Measurements from ENCODE around the gene SUPT20H. TPM values are rescaled to one million over a fixed set of nuclear protein-coding genes. Genes with fewer than 3 reads are reported as not detected.

SUPT20H gene
- total and polyA plus RNA-seq, 2 of the 4 experiments (the other 2 are of a cell fraction): 46.6 to 55.1 TPM

GRCh38 chr13:37049810-37050209, 9.7 kb downstream of the SUPT20H start:
- dilution Hi-C loops (cut with HindIII; ENCODE audit: low sequenced_read_pairs, unreplicated experiment): no loop called here
- POLR2A ChIA-PET (ENCODE audit: unreplicated experiment): no interaction called here

More at GRCh38 chr13:37049810-37050209, 9.7 kb downstream of the SUPT20H start:
- H4K91ac ChIP-seq (ENCODE audit: insufficient read depth, low read depth, low read length): no peak overlapping the region
- no peak overlapping the region for H3K23ac ChIP-seq (ENCODE audit: low read depth, low read length)
- no peak for TF ChIP-seq MAZ (IDR thresholded peaks at IDR 0.05; ENCODE audit: borderline replicate concordance, low read depth, low read length)
- TF ChIP-seq SMC3 (IDR thresholded peaks at IDR 0.05; ENCODE audit: low read depth, low read length): no peak
- no peak for TF ChIP-seq CHD1 (IDR thresholded peaks at IDR 0.05; ENCODE audit: low read depth, low read length)
- no peak for TF ChIP-seq RCOR1 (IDR thresholded peaks at IDR 0.05; ENCODE audit: insufficient replicate concordance, low read length)
- H4K5ac ChIP-seq (ENCODE audit: low read depth, low read length): no peak overlapping the region
- H3K27ac ChIP-seq (ENCODE audit: insufficient read depth, low read length): no peak overlapping the region
- no TSS peak for BruUV-seq (replicated peaks)
- no peak for ATAC-seq (ENCODE audit: low read depth)
- WGBS, 2 experiments (ENCODE audit: extremely low coverage in 2 of 2, insufficient read length in 1 of 2): no CpG with 5 or more reads among the region's 1 CpG
- H3K14ac ChIP-seq (replicated peaks; ENCODE audit: low read depth, low read length): no peak overlapping the region
- H3K27me3 ChIP-seq (ENCODE audit: control insufficient read depth, insufficient read depth, low read length): no peaks in the 10 kb centered on the region
- CTCF ChIA-PET: no interaction called here
- H2BK5ac ChIP-seq (ENCODE audit: low read depth, low read length, poor library complexity, severe bottlenecking): no peak overlapping the region
- peaks cover 3 to 14% of the 10 kb centered on the region in 2 experiments for H3K79me1 ChIP-seq (ENCODE audit: low read depth in 1 of 2, low read length in 2 of 2)
- no peak overlapping the region for H3K4me3 ChIP-seq (ENCODE audit: insufficient read depth, low read depth, low read length)
- in situ Hi-C loops (cut with MboI; ENCODE audit: low sequenced_read_pairs): loop anchor here (25.0 kb wide), 1 partner anchor 1312 kb away; no protein-coding TSS in a partner anchor
- no peak overlapping the region for H3K4ac ChIP-seq (ENCODE audit: low read depth, low read length)
- no peak overlapping the region for H2AK9ac ChIP-seq (replicated peaks; ENCODE audit: low read depth, low read length, poor library complexity)
- H4K20me1 ChIP-seq (ENCODE audit: insufficient read depth, low read length): peaks cover 22% of the 10 kb centered on the region; the same call in 1 of the 2 replicates
- no peak overlapping the region for H2AFZ ChIP-seq (replicated peaks; ENCODE audit: low read length, poor library complexity)
- H3K9ac ChIP-seq (ENCODE audit: low read depth, low read length): no peak overlapping the region
- H2AK5ac ChIP-seq (ENCODE audit: low read depth, low read length): no peak overlapping the region
- H3K4me2 ChIP-seq (ENCODE audit: low read depth, low read length): no peak overlapping the region
- no peaks in the 10 kb centered on the region for H3K9me1 ChIP-seq (ENCODE audit: insufficient read depth, low read length)
- H2BK15ac ChIP-seq (ENCODE audit: low read depth, low read length): no peak overlapping the region
- H4K8ac ChIP-seq (ENCODE audit: low read depth in 2 of 2, low read length in 2 of 2): no peak overlapping the region
- peaks cover 9% of the 10 kb centered on the region for H3K36me3 ChIP-seq (ENCODE audit: control insufficient read depth, insufficient read depth, low read length)
- no peak overlapping the region for H3K18ac ChIP-seq (ENCODE audit: low read depth, low read length)
- H2BK120ac ChIP-seq (ENCODE audit: low read depth, low read length): no peak overlapping the region
- no peak for DNase-seq
- no peak overlapping the region for H2BK20ac ChIP-seq (ENCODE audit: low read depth, low read length)
- intact Hi-C loops (cut with micrococcal nuclease): loop anchor here (5.0 kb wide), 1 partner anchor 38 kb away; no protein-coding TSS in a partner anchor
- H3K4me1 ChIP-seq (ENCODE audit: control insufficient read depth, insufficient read depth, low read length): no peaks in the 10 kb centered on the region
- H3K9me3 ChIP-seq (ENCODE audit: control insufficient read depth, insufficient read depth, low read length): no peaks in the 10 kb centered on the region
- no peak overlapping the region for H3K56ac ChIP-seq (ENCODE audit: extremely low read depth, insufficient read depth, low read length)

Measured in IMR-90 (cell line).